Stimulated activated naive B cell treated with anti-CD40 and anti-IgM and Interleukin-4, amounts not matched to agents 10 μg/mL and 1 μg/mL and 100 μg/mL, for 72 hours (primary cell): ENCODE results near the gene DYSF.

ENCODE experiments used
- ATAC-seq, 2 donors: fragments of 150-1000 bp; cut with Tn5 transposase; replicated peaks; 2 replicates each; pipeline ENCODE4 v1.10.0; 2021; ENCODE audit warnings: moderate library complexity in 1 of 2
- DNase-seq: peaks from one replicate; pipeline ENCODE4 v3.0.0; 2021
- H3K27ac Mint-ChIP-seq: one replicate; pipeline ENCODE4 v1.8.0; 2022; ENCODE audit warnings: mild to moderate bottlenecking, mixed read lengths
- H3K27me3 Mint-ChIP-seq, 2 donors: one replicate each; pipeline ENCODE4 v1.8.0; 2022; ENCODE audit warnings: mixed read lengths in 2 of 2
- H3K36me3 Mint-ChIP-seq, 2 donors: one replicate each; pipeline ENCODE4 v1.8.0; 2022; ENCODE audit warnings: mixed read lengths in 2 of 2, mild to moderate bottlenecking in 1 of 2
- H3K4me1 Mint-ChIP-seq, 2 donors: one replicate each; pipeline ENCODE4 v1.8.0; 2022; ENCODE audit warnings: mixed read lengths in 2 of 2, mild to moderate bottlenecking in 1 of 2
- H3K4me3 Mint-ChIP-seq, 2 donors: one replicate each; pipeline ENCODE4 v1.8.0; 2022; ENCODE audit warnings: mild to moderate bottlenecking in 2 of 2, mixed read lengths in 2 of 2, moderate library complexity in 1 of 2
- H3K9me3 Mint-ChIP-seq, 2 donors: one replicate each; pipeline ENCODE4 v1.8.0; 2022; ENCODE audit warnings: mixed read lengths in 2 of 2, mild to moderate bottlenecking in 1 of 2

DYSF gene

GRCh38 chr2:71596011-71596410 lies 142.7 kb downstream of the DYSF start:
- Mint-ChIP-seq H3K4me3 (no peak overlapping the region), H3K27me3 (peaks cover 8 to 18% of the 10 kb centered on the region in 2 donors), H3K4me1 (no peaks in the 10 kb centered on the region), H3K27ac (no peak overlapping the region), H3K9me3 (no peaks in the 10 kb centered on the region), H3K36me3 (no peaks in the 10 kb centered on the region)
- no peak for ATAC-seq
- no peak for DNase-seq

DNA sequence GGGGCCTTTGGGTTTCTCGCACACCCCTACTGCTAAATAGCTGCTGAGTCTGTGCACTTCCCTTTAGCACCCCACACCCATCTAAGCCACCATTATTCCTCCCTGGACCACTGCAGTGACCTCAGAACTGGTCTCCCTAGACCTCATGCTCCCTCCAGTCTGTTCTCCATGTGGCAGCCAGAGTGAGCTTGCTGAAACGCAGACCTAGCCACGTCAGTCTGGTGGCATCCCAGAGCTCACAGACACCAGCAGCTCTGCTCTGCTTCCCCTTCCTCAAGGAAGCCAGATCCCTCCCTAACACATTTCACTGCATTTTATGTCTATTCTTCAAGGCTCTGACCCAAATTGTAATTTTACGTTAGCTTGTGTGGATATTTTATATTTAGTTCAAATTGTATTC lies 144.4 kb downstream of the DYSF start:
- H3K4me3 Mint-ChIP-seq, result no peak overlapping the region
- H3K36me3 Mint-ChIP-seq, result no peaks in the 10 kb centered on the region
- ATAC-seq, result no peak

DNA sequence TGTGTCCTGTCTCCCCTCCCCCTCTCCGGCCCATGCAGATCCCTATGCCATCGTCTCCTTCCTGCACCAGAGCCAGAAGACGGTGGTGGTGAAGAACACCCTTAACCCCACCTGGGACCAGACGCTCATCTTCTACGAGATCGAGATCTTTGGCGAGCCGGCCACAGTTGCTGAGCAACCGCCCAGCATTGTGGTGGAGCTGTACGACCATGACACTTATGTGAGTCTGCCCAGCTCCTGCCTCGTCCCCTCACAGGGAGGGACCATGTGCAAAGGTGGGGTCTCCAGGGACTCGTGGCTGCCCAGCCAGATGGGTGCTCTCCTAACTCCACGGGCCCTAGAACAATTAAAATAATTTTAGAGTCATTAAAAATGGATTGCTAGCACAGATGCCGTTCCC lies 145.2 kb downstream of the DYSF start:
- H3K4me3 Mint-ChIP-seq, result no peak overlapping the region
- H3K27ac Mint-ChIP-seq, result no peak overlapping the region
- DNase-seq, result no peak
- H3K9me3 Mint-ChIP-seq, result no peaks in the 10 kb centered on the region
- peaks cover 15 to 28% of the 10 kb centered on the region in 2 donors for H3K27me3 Mint-ChIP-seq
- H3K4me1 Mint-ChIP-seq, result no peaks in the 10 kb centered on the region
- no peak for ATAC-seq
- no peaks in the 10 kb centered on the region for H3K36me3 Mint-ChIP-seq

More for the DNA sequence above, 144.4 kb downstream of the DYSF start:
- Mint-ChIP-seq H3K9me3 (no peaks in the 10 kb centered on the region), H3K27me3 (peaks cover 8 to 22% of the 10 kb centered on the region in 2 donors), H3K27ac (no peak overlapping the region), H3K4me1 (no peaks in the 10 kb centered on the region)
- DNase-seq, result no peak

DNA sequence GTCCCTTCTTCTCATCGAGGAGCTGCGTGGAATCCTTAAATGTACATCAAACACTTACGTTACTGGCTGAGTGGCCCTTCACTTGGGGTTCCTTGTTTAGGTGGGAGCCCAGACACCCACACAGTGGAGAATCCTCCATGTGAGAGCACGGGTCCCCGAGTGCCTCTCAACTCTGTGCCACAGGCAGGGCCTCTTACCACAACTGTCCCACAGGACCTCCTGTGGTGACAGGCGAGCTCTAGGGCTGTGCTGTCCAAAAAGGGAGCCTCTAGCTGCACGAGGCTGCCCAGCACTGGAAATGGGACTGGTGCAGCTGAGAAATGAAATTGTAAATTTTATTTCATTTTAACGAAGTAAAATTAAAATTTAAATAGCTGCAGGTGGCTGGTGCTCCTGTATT lies 145.7 kb downstream of the DYSF start:
- no peaks in the 10 kb centered on the region for H3K4me1 Mint-ChIP-seq
- ATAC-seq (no peak), DNase-seq (no peak)
- H3K27me3 Mint-ChIP-seq, result peaks cover 15 to 28% of the 10 kb centered on the region in 2 donors
- no peaks in the 10 kb centered on the region for H3K36me3 Mint-ChIP-seq
- H3K9me3 Mint-ChIP-seq, result no peaks in the 10 kb centered on the region
- H3K4me3 Mint-ChIP-seq, result no peak overlapping the region
- H3K27ac Mint-ChIP-seq, result no peak overlapping the region

GRCh38 chr2:71599646-71600236 lies 146.4 kb downstream of the DYSF start:
- H3K4me3 Mint-ChIP-seq, result no peak overlapping the region
- H3K36me3 Mint-ChIP-seq, result no peaks in the 10 kb centered on the region
- peaks cover 0 to 4% of the 10 kb centered on the region in 2 donors for H3K4me1 Mint-ChIP-seq
- DNase-seq, result no peak
- peaks cover 21 to 25% of the 10 kb centered on the region in 2 donors for H3K27me3 Mint-ChIP-seq
- ATAC-seq, result no peak
- H3K9me3 Mint-ChIP-seq, result no peaks in the 10 kb centered on the region
- no peak overlapping the region for H3K27ac Mint-ChIP-seq

DNA sequence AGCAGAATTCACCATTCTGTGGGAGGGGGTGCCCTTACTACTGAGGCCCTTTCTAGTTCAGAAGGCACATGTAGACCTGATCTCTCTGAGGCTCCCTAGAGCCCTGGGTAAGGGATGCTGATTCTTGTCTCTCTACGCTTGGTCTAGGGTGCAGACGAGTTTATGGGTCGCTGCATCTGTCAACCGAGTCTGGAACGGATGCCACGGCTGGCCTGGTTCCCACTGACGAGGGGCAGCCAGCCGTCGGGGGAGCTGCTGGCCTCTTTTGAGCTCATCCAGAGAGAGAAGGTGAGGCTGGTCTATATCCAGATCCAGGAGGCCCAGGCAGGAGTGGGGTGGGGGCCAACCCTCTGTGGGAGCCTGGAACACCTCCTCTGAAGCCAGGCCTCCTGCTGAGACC lies 147.2 kb downstream of the DYSF start:
- H3K4me1 Mint-ChIP-seq, result peaks cover 3 to 9% of the 10 kb centered on the region in 2 donors
- no peak for ATAC-seq
- H3K4me3 Mint-ChIP-seq, result no peak overlapping the region
- no peak for DNase-seq
- H3K27me3 Mint-ChIP-seq, result peaks cover 27 to 30% of the 10 kb centered on the region in 2 donors
- no peaks in the 10 kb centered on the region for H3K36me3 Mint-ChIP-seq
- H3K27ac Mint-ChIP-seq, result no peak overlapping the region
- no peaks in the 10 kb centered on the region for H3K9me3 Mint-ChIP-seq

- ATAC-seq, result no peak
These were observed 148.1 kb downstream of the DYSF start for GRCh38 chr2:71601136-71602114.

GRCh38 chr2:71602115-71602495 lies 148.7 kb downstream of the DYSF start:
- peaks cover 3 to 9% of the 10 kb centered on the region in 2 donors for H3K4me1 Mint-ChIP-seq
- no peak for DNase-seq
- no peak for ATAC-seq
- H3K9me3 Mint-ChIP-seq, result no peaks in the 10 kb centered on the region
- H3K27ac Mint-ChIP-seq, result no peak overlapping the region
- no peak overlapping the region for H3K4me3 Mint-ChIP-seq
- H3K36me3 Mint-ChIP-seq, result no peaks in the 10 kb centered on the region
- H3K27me3 Mint-ChIP-seq, result peaks cover 25 to 32% of the 10 kb centered on the region in 2 donors

More at GRCh38 chr2:71601136-71602114, 148.1 kb downstream of the DYSF start:
- Mint-ChIP-seq H3K4me1 (peaks cover 3 to 9% of the 10 kb centered on the region in 2 donors), H3K36me3 (no peaks in the 10 kb centered on the region), H3K27me3 (peaks cover 30% of the 10 kb centered on the region in 2 donors), H3K27ac (no peak overlapping the region), H3K4me3 (no peak overlapping the region), H3K9me3 (no peaks in the 10 kb centered on the region)
- no peak for DNase-seq

DNA sequence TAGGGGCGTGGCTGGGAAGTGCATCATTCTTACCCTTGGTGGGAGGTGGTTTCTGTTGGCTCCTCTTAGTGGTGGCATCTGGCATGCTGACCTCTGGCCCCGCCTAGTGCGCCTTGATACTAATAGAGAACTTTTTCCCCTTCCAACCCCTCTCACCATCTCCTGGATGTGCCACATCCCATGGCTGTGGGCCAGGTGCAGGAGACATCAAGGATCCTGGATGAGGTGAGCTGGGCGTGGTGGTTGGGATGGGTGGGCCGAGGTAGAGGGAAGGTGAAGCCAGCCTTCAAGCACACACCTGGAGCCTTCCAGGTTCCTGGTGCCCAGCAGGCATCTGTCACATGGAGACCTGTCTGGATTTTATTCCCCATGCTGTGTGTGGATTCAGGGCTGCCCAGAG lies 149.2 kb downstream of the DYSF start:
- DNase-seq (no peak), ATAC-seq (no peak)
- no peak overlapping the region for H3K27ac Mint-ChIP-seq
- no peaks in the 10 kb centered on the region for H3K9me3 Mint-ChIP-seq
- no peaks in the 10 kb centered on the region for H3K36me3 Mint-ChIP-seq
- H3K4me3 Mint-ChIP-seq, result no peak overlapping the region
- H3K4me1 Mint-ChIP-seq, result peaks cover 3 to 9% of the 10 kb centered on the region in 2 donors
- peaks cover 26 to 32% of the 10 kb centered on the region in 2 donors for H3K27me3 Mint-ChIP-seq

GRCh38 chr2:71603311-71603811 lies 150.0 kb downstream of the DYSF start:
- Mint-ChIP-seq H3K4me1 (peaks cover 3 to 9% of the 10 kb centered on the region in 2 donors), H3K27ac (no peak overlapping the region), H3K4me3 (no peak overlapping the region), H3K36me3 (no peaks in the 10 kb centered on the region), H3K27me3 (peaks cover 28 to 39% of the 10 kb centered on the region in 2 donors), H3K9me3 (no peaks in the 10 kb centered on the region)
- ATAC-seq (no peak), DNase-seq (no peak)

GRCh38 chr2:71603851-71604725 lies 150.7 kb downstream of the DYSF start:
- Mint-ChIP-seq H3K4me3 (no peak overlapping the region), H3K4me1 (peaks cover 3 to 9% of the 10 kb centered on the region in 2 donors), H3K36me3 (no peaks in the 10 kb centered on the region), H3K9me3 (no peaks in the 10 kb centered on the region), H3K27me3 (peaks cover 25 to 40% of the 10 kb centered on the region in 2 donors), H3K27ac (no peak overlapping the region)
- DNase-seq, result no peak
- ATAC-seq, result no peak

GRCh38 chr2:71604726-71605120 lies 151.4 kb downstream of the DYSF start:
- Mint-ChIP-seq H3K4me3 (no peak overlapping the region), H3K9me3 (no peaks in the 10 kb centered on the region), H3K27me3 (peaks cover 21 to 34% of the 10 kb centered on the region in 2 donors), H3K4me1 (peaks cover 3 to 9% of the 10 kb centered on the region in 2 donors), H3K27ac (no peak overlapping the region), H3K36me3 (no peaks in the 10 kb centered on the region)
- no peak for ATAC-seq
- DNase-seq, result no peak

- Mint-ChIP-seq H3K27me3 (peaks cover 20 to 31% of the 10 kb centered on the region in 2 donors), H3K36me3 (no peaks in the 10 kb centered on the region), H3K27ac (no peak overlapping the region), H3K9me3 (no peaks in the 10 kb centered on the region), H3K4me3 (no peak overlapping the region), H3K4me1 (peaks cover 3 to 9% of the 10 kb centered on the region in 2 donors)
- no peak for DNase-seq
- no peak for ATAC-seq
These were observed 151.8 kb downstream of the DYSF start for GRCh38 chr2:71605173-71605641.

GRCh38 chr2:71605781-71606241 lies 152.4 kb downstream of the DYSF start:
- no peak overlapping the region for H3K27ac Mint-ChIP-seq
- peaks cover 20 to 31% of the 10 kb centered on the region in 2 donors for H3K27me3 Mint-ChIP-seq
- DNase-seq (no peak), ATAC-seq (no peak)
- no peak overlapping the region for H3K4me3 Mint-ChIP-seq
- H3K36me3 Mint-ChIP-seq, result no peaks in the 10 kb centered on the region
- peaks cover 3 to 9% of the 10 kb centered on the region in 2 donors for H3K4me1 Mint-ChIP-seq
- H3K9me3 Mint-ChIP-seq, result no peaks in the 10 kb centered on the region
